IPS-15b (cell line): ENCODE data around the gene CAPN10.

Source experiments
- H3K27me3 ChIP-seq: one replicate; pipeline ENCODE4 v1.6.1; 2013; ENCODE audit warnings: low read length; ENCODE audit not compliant: control insufficient read depth, insufficient read depth
- H3K36me3 ChIP-seq: one replicate; pipeline ENCODE4 v1.6.1; 2013; ENCODE audit warnings: low read length; ENCODE audit not compliant: control insufficient read depth, insufficient read depth
- H3K4me1 ChIP-seq: one replicate; pipeline ENCODE4 v1.6.1; 2013; ENCODE audit warnings: mild to moderate bottlenecking, low read length; ENCODE audit not compliant: control insufficient read depth, insufficient read depth
- H3K4me3 ChIP-seq: one replicate; pipeline ENCODE4 v1.5.1; 2013; ENCODE audit warnings: low read depth, low read length
- H3K9ac ChIP-seq: one replicate; pipeline ENCODE4 v1.6.1; 2013; ENCODE audit warnings: low read depth, mild to moderate bottlenecking, low read length
- H3K9me3 ChIP-seq: one replicate; pipeline ENCODE4 v1.6.1; 2013; ENCODE audit warnings: mild to moderate bottlenecking, low read length; ENCODE audit not compliant: control insufficient read depth, insufficient read depth

Gene CAPN10

GRCh38 chr2:240628507-240628807 is 41.9 kb downstream of the CAPN10 start:
- H3K36me3 ChIP-seq = no peaks in the 10 kb centered on the region
- no peak overlapping the region for H3K9ac ChIP-seq

GRCh38 chr2:240628808-240629618 is 42.5 kb downstream of the CAPN10 start:
- H3K36me3 ChIP-seq = no peaks in the 10 kb centered on the region

More at GRCh38 chr2:240628507-240628807, 41.9 kb downstream of the CAPN10 start:
- Histone ChIP-seq H3K9me3 (peaks cover 10% of the 10 kb centered on the region), H3K4me1 (no peaks in the 10 kb centered on the region), H3K27me3 (no peaks in the 10 kb centered on the region), H3K4me3 (no peak overlapping the region)

GRCh38 chr2:240629619-240629967 is 43.1 kb downstream of the CAPN10 start:
- no peaks in the 10 kb centered on the region for H3K36me3 ChIP-seq
- peaks cover 16% of the 10 kb centered on the region for H3K9me3 ChIP-seq
- H3K4me3 ChIP-seq = no peak overlapping the region
- no peaks in the 10 kb centered on the region for H3K4me1 ChIP-seq
- no peak overlapping the region for H3K9ac ChIP-seq
- H3K27me3 ChIP-seq = no peaks in the 10 kb centered on the region

More at GRCh38 chr2:240628808-240629618, 42.5 kb downstream of the CAPN10 start:
- H3K9ac ChIP-seq = no peak overlapping the region
- H3K27me3 ChIP-seq = no peaks in the 10 kb centered on the region
- no peak overlapping the region for H3K4me3 ChIP-seq
- H3K9me3 ChIP-seq = peaks cover 15% of the 10 kb centered on the region
- no peaks in the 10 kb centered on the region for H3K4me1 ChIP-seq

DNA sequence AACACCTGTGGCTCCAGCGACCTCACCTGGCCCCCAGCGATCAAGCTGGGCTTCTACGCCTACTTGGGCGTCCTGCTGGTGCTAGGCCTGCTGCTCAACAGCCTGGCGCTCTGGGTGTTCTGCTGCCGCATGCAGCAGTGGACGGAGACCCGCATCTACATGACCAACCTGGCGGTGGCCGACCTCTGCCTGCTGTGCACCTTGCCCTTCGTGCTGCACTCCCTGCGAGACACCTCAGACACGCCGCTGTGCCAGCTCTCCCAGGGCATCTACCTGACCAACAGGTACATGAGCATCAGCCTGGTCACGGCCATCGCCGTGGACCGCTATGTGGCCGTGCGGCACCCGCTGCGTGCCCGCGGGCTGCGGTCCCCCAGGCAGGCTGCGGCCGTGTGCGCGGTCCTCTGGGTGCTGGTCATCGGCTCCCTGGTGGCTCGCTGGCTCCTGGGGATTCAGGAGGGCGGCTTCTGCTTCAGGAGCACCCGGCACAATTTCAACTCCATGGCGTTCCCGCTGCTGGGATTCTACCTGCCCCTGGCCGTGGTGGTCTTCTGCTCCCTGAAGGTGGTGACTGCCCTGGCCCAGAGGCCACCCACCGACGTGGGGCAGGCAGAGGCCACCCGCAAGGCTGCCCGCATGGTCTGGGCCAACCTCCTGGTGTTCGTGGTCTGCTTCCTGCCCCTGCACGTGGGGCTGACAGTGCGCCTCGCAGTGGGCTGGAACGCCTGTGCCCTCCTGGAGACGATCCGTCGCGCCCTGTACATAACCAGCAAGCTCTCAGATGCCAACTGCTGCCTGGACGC is 43.6 kb downstream of the CAPN10 start:
- H3K4me3 ChIP-seq = no peak overlapping the region
- H3K27me3 ChIP-seq = no peaks in the 10 kb centered on the region
- H3K9me3 ChIP-seq = peaks cover 16% of the 10 kb centered on the region
- H3K4me1 ChIP-seq = no peaks in the 10 kb centered on the region
- H3K9ac ChIP-seq = no peak overlapping the region
- H3K36me3 ChIP-seq = no peaks in the 10 kb centered on the region

- Histone ChIP-seq H3K9me3 (peaks cover 16% of the 10 kb centered on the region), H3K4me1 (no peaks in the 10 kb centered on the region), H3K4me3 (no peak overlapping the region), H3K27me3 (no peaks in the 10 kb centered on the region), H3K36me3 (no peaks in the 10 kb centered on the region), H3K9ac (no peak overlapping the region)
Measured at GRCh38 chr2:240630771-240631547, 44.4 kb downstream of the CAPN10 start.

DNA sequence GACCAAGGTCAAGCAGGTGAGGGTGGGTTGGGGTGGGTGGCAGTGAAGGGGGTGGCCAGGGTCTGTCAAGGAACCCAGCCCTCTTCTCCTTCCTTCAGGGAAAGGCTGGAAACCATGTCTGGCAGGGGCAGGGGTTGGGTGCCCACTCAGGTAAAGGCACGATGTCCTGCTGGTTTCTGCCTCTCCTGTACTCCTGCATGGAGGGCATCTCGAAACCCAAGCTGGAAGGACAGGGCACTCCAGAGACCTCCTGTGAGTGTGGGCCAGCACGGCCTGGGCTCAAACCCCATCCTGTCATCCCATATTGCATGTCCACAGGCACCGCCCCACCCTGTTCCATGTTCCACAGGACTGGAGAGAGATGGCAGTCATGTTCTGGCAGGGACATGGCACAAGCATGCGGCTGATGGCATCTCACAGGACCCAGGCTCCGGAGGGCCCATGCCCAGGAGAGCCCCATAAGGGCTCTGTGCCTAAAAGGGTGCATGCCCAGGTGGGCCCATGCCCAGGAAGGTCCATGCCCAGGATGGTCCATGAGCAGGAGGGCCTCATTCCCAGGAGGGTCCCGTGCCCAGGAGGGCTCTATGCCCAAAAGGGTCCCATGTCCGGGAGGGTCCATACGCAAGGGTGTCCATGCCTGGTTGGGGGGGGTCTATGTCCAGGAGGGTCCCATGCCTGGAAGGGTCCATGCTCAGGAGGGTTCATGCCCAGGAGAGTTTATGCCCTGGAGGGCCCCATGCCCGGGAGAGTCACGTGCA is 45.2 kb downstream of the CAPN10 start:
- H3K9me3 ChIP-seq = peaks cover 16% of the 10 kb centered on the region
- no peak overlapping the region for H3K9ac ChIP-seq
- no peaks in the 10 kb centered on the region for H3K4me1 ChIP-seq
- no peak overlapping the region for H3K4me3 ChIP-seq
- no peaks in the 10 kb centered on the region for H3K36me3 ChIP-seq
- no peaks in the 10 kb centered on the region for H3K27me3 ChIP-seq

DNA sequence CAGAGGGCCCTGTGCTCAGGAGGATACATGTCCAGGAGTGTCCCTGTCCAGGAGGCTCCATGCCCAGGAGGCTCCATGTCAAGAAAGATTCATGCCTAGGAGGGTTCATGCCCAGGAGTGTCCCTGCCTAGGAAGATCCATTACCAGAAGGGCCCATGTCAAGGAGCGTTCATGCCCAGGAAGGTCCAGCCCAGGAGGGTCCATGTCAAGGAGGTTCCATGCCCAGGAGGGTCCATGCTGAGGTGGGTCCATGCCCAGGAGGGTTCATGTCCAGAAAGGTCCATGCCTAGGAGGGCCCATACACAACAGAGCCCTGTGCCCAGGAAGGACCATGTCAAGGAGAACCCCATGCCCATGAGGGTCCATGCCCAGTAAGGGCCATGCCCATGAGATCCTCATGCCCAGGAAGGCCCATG is 45.8 kb downstream of the CAPN10 start:
- H3K4me3 ChIP-seq = no peak overlapping the region
- no peaks in the 10 kb centered on the region for H3K27me3 ChIP-seq
- H3K36me3 ChIP-seq = no peaks in the 10 kb centered on the region
- no peaks in the 10 kb centered on the region for H3K4me1 ChIP-seq
- peaks cover 16% of the 10 kb centered on the region for H3K9me3 ChIP-seq
- H3K9ac ChIP-seq = no peak overlapping the region

DNA sequence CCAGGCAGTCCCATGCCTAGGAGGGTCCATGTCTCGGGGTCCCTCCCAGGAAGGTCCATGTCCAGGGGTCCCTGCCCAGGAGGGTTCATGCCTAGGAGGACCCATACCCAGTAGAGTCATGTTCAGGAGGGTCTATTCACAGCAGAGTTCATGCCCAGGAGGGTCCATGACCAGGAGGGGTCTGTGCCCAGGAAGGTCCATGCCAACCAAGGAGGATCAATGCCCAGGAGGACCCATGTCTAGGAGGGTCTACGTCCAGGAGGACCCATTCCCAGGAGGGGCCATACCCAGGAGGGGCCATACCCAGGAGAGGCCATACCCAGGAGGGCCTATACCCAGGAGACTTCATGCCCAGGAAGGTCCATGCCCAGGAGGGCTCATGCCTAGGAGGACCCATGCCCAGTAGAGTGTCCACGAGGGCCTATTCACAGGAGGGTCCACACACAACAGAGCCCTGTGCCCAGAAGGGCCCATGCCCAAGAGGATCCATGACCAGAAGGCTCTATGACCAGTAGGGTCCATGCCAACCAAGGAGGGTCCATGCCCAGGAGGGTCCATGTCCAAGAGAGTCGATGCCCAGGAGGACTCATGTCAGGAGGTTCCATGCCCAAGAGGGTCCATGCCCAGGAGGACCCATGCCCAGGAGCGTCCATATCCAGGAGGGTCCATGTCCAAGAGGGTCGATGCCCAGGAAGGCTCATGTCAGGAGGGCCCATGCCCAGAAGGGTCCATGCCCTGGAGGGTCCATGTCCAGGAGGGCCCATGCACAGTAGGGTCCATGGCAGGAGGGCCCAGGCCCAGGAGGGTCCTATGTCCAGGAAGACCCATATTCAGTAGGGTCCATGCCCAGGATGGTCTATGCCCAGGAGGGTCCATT is 48.8 kb downstream of the CAPN10 start:
- Histone ChIP-seq H3K9me3 (peaks cover 16% of the 10 kb centered on the region), H3K36me3 (no peaks in the 10 kb centered on the region), H3K27me3 (no peaks in the 10 kb centered on the region), H3K9ac (no peak overlapping the region), H3K4me1 (no peaks in the 10 kb centered on the region), H3K4me3 (no peak overlapping the region)

DNA sequence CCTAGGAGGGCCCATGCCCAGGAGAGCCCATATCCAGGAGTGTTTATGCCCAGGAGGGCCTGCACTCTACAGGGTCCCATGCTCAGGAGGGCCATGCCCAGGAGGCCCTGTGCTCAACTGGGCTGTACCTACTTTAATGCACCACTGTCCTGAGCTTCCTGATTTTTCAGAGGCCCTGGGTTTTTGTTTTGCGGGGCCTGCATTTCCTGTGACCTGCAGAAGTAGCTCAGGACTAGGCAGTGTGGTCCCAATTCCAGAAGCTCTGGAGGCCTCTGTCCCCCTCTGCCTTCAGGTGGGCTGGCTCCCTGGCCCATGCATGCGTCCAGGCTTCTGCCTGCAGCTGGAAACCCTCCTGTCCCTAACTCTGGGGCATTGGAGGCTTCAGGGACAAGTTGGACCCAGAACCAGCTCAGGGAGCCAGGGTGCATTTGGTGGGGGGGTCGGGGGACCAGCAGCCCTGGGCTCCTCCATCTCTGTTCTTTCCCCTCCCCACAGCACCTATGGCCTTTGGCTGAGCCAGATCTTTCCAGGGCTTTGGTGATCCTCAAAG is 49.5 kb downstream of the CAPN10 start:
- no peaks in the 10 kb centered on the region for H3K4me1 ChIP-seq
- H3K36me3 ChIP-seq = no peaks in the 10 kb centered on the region
- H3K9ac ChIP-seq = no peak overlapping the region
- H3K9me3 ChIP-seq = peaks cover 16% of the 10 kb centered on the region
- H3K27me3 ChIP-seq = no peaks in the 10 kb centered on the region
- H3K4me3 ChIP-seq = no peak overlapping the region

DNA sequence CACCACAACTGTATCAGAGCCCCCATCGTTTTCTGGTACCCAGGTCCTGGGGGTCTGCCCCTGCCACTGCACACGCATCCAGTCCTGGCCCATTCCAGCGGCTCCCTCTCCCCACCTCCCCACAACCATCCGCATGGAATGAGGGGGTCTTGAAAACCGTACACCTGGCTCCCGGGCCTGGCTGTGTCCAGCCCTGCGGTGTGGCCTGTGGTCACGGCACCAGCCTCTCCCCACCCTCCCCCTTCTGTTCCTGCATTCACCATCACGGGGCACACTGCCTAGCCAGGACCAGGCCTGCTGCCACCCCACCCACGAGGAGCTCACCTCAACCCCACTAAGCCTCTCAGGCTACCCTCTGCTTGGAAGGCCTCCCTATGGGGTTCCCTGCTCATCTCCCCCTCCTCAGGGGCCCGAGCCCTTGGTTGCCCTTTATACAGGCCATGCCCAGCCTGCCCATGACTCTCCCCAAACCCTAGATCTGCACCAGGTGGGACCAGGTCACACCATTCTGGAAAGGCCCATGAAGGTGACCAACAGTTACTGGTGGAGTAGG is 50.1 kb downstream of the CAPN10 start:
- Histone ChIP-seq H3K4me3 (no peak overlapping the region), H3K36me3 (no peaks in the 10 kb centered on the region), H3K9me3 (peaks cover 16% of the 10 kb centered on the region), H3K4me1 (no peaks in the 10 kb centered on the region), H3K9ac (no peak overlapping the region), H3K27me3 (no peaks in the 10 kb centered on the region)
